Neural cell (in vitro differentiated cells): Measurements from ENCODE around the gene ATP7B. TPM values are rescaled to one million over a fixed set of nuclear protein-coding genes. Genes with fewer than 3 reads are reported as not detected.

Experiments used
- H2AFZ ChIP-seq: fragments of 200-600, 300-800 bp; sonication (generic), shearing (Covaris generic); 2 replicates; pipeline ENCODE4 v1.6.0; 2014; ENCODE audit warnings: low read depth, mild to moderate bottlenecking, antibody characterized with exemption, low read length, moderate library complexity
- H3F3A ChIP-seq: fragments of 200-600 bp; shearing (Covaris generic); 2 replicates; pipeline ENCODE4 v1.6.1; 2016; ENCODE audit warnings: mild to moderate bottlenecking, moderate library complexity, mixed read lengths, antibody characterized with exemption, low read length; ENCODE audit not compliant: insufficient read depth, poor library complexity, severe bottlenecking
- H3K27ac ChIP-seq: fragments of 200-600, 300-800 bp; sonication (generic), shearing (Covaris generic); 2 replicates; pipeline ENCODE4 v1.5.1; 2014; ENCODE audit warnings: mild to moderate bottlenecking, low read length, moderate library complexity
- H3K27me3 ChIP-seq: fragments of 300-800, 200-600 bp; sonication (generic), shearing (Covaris generic); 2 replicates; pipeline ENCODE4 v1.6.0; 2014; ENCODE audit warnings: mild to moderate bottlenecking, low read depth, low read length, moderate library complexity; ENCODE audit not compliant: insufficient read depth
- H3K36me3 ChIP-seq: fragments of 300-800, 200-600 bp; sonication (generic), shearing (Covaris generic); 2 replicates; pipeline ENCODE4 v1.5.1; 2014; ENCODE audit warnings: mild to moderate bottlenecking, antibody characterized with exemption, low read length, moderate library complexity; ENCODE audit not compliant: insufficient read depth
- H3K4me2 ChIP-seq: fragments of 300-800, 200-600 bp; sonication (generic), shearing (Covaris generic); 2 replicates; pipeline ENCODE4 v1.6.0; 2014; ENCODE audit warnings: mild to moderate bottlenecking, low read length
- H3K4me3 ChIP-seq: fragments of 300-800, 200-600 bp; sonication (generic), shearing (Covaris generic); 2 replicates; pipeline ENCODE4 v1.5.1; 2014; ENCODE audit warnings: mild to moderate bottlenecking, low read length, moderate library complexity
- H3K79me2 ChIP-seq: fragments of 200-600 bp; shearing (Covaris generic); replicated peaks from 2 replicates; pipeline ENCODE4 v1.6.0; 2014; ENCODE audit warnings: mild to moderate bottlenecking, low read length, moderate library complexity; ENCODE audit not compliant: insufficient read depth
- H3K9ac ChIP-seq: fragments of 300-800, 200-600 bp; sonication (generic), shearing (Covaris generic); 2 replicates; pipeline ENCODE4 v1.6.1; 2016; ENCODE audit warnings: mild to moderate bottlenecking, low read length, mixed read lengths
- H3K9me2 ChIP-seq: fragments of 200-600 bp; shearing (Covaris generic); 2 replicates; pipeline ENCODE4 v1.6.1; 2016; ENCODE audit warnings: mild to moderate bottlenecking, low read length, mixed read lengths; ENCODE audit not compliant: insufficient read depth
- H3K9me3 ChIP-seq: fragments of 200-600, 300-800 bp; sonication (generic), shearing (Covaris generic); 2 replicates; pipeline ENCODE4 v1.6.1; 2016; ENCODE audit warnings: mild to moderate bottlenecking, mixed run types, low read length, moderate library complexity, mixed read lengths
- H4K20me1 ChIP-seq: fragments of 200-600 bp; shearing (Covaris generic); 2 replicates; pipeline ENCODE4 v1.6.1; 2016; ENCODE audit warnings: mild to moderate bottlenecking, mixed run types; ENCODE audit not compliant: insufficient read depth
- EP300 ChIP-seq: fragments of 450-650 bp; conservative IDR thresholded peaks from 2 replicates; pipeline ENCODE4 v1.6.1; 2014; ENCODE audit warnings: antibody characterized with exemption, mild to moderate bottlenecking, moderate library complexity; ENCODE audit not compliant: poor library complexity, severe bottlenecking
- EZH2 ChIP-seq: fragments of 200-600, 300-800 bp; shearing (Covaris generic), sonication (generic); IDR thresholded peaks from 2 replicates; pipeline ENCODE4 v1.6.1; 2014; ENCODE audit warnings: antibody characterized with exemption, low read length, borderline replicate concordance, mild to moderate bottlenecking; ENCODE audit not compliant: insufficient read depth, poor library complexity, severe bottlenecking
- MXI1 ChIP-seq: fragments of 450-650 bp; conservative IDR thresholded peaks from 2 replicates; pipeline ENCODE4 v1.6.1; 2014; ENCODE audit warnings: antibody characterized with exemption, mild to moderate bottlenecking; ENCODE audit not compliant: poor library complexity, severe bottlenecking
- POLR2AphosphoS5 ChIP-seq: IDR thresholded peaks from 2 replicates; pipeline ENCODE4 v1.6.1; 2012
- RAD21 ChIP-seq: fragments of 450-650 bp; conservative IDR thresholded peaks from 2 replicates; pipeline ENCODE4 v1.6.1; 2014; ENCODE audit warnings: antibody characterized with exemption, mild to moderate bottlenecking, moderate library complexity
- SMC3 ChIP-seq: fragments of 450-650 bp; conservative IDR thresholded peaks from 2 replicates; pipeline ENCODE4 v1.6.1; 2014; ENCODE audit warnings: antibody characterized with exemption, mild to moderate bottlenecking, moderate library complexity; ENCODE audit not compliant: poor library complexity
- TAF1 ChIP-seq: IDR thresholded peaks from 2 replicates; pipeline ENCODE4 v1.6.1; 2012; ENCODE audit warnings: low read depth
- polyA plus RNA-seq: library from polyadenylated mRNA; depleted of rRNA; stranded (reverse); fragments of >200 nt; gene quantifications from 2 replicates; pipeline ENCODE4 v1.2.3, GENCODE V29; 2014
- TF ChIP-seq, protein P1 (sequence below): fragments of 450-650 bp; IDR thresholded peaks from 2 replicates; pipeline ENCODE4 v1.5.1; 2014; ENCODE audit warnings: antibody characterized with exemption, mild to moderate bottlenecking, moderate library complexity; ENCODE audit not compliant: poor library complexity, severe bottlenecking
- TF ChIP-seq, protein P2 (sequence below): IDR thresholded peaks from 2 replicates; pipeline ENCODE4 v1.6.1; 2012; ENCODE audit warnings: borderline replicate concordance

ATP7B gene
- polyA plus RNA-seq, 1 donor from 2014 or later, result 6.3 TPM

DNA sequence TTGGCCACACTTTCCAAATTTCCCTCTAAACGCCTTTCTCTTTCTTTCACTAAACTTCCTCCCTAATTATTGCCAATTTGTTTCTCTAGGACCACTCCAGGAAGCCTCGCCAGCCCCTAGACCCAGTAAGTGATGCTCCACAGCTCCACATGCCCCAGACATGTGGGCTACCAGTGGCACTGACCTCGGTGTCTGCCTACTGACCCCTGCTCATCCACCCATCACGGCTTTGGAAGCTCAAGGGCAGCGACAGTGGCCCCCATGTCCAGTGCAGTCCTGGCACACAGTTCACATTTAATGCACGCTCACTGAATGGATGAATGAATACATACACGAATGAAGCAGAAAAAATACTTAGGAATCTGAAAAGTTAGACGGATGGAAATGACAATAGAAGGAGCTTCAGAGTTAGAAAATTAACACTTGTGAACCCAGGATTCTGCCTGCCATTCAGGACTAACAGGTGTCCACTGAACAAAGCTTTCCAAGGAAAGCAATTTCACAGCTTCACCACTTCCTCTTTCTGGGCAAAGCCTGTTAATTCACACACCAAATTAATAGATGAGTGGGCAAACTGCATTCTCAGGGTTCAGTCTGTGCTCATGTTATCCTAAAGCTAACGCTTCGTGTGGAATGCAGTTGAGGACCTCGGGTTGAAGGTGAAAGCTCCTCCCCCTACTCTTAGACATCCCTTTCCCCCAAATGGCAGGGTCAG, 98.6 kb downstream of the ATP7B start:
- H3K36me3 ChIP-seq, result no peaks in the 10 kb centered on the region
- no peaks in the 10 kb centered on the region for H3K27me3 ChIP-seq
- peak overlapping the region; percentile 34 for H3K4me2 ChIP-seq
- no peaks in the 10 kb centered on the region for H3K79me2 ChIP-seq
- no peak overlapping the region for H2AFZ ChIP-seq
- no peak overlapping the region for H3K9ac ChIP-seq
- H4K20me1 ChIP-seq, result no peaks in the 10 kb centered on the region
- peak overlapping the region; percentile 46 for H3K4me3 ChIP-seq
- H3K27ac ChIP-seq, result peak overlapping the region; percentile 81
- H3F3A ChIP-seq, result no peaks in the 10 kb centered on the region
- no peaks in the 10 kb centered on the region for H3K9me3 ChIP-seq
- no peaks in the 10 kb centered on the region for H3K9me2 ChIP-seq
- TF ChIP-seq, protein P1, sequence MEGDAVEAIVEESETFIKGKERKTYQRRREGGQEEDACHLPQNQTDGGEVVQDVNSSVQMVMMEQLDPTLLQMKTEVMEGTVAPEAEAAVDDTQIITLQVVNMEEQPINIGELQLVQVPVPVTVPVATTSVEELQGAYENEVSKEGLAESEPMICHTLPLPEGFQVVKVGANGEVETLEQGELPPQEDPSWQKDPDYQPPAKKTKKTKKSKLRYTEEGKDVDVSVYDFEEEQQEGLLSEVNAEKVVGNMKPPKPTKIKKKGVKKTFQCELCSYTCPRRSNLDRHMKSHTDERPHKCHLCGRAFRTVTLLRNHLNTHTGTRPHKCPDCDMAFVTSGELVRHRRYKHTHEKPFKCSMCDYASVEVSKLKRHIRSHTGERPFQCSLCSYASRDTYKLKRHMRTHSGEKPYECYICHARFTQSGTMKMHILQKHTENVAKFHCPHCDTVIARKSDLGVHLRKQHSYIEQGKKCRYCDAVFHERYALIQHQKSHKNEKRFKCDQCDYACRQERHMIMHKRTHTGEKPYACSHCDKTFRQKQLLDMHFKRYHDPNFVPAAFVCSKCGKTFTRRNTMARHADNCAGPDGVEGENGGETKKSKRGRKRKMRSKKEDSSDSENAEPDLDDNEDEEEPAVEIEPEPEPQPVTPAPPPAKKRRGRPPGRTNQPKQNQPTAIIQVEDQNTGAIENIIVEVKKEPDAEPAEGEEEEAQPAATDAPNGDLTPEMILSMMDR, result no peak
- TF ChIP-seq, protein P2, sequence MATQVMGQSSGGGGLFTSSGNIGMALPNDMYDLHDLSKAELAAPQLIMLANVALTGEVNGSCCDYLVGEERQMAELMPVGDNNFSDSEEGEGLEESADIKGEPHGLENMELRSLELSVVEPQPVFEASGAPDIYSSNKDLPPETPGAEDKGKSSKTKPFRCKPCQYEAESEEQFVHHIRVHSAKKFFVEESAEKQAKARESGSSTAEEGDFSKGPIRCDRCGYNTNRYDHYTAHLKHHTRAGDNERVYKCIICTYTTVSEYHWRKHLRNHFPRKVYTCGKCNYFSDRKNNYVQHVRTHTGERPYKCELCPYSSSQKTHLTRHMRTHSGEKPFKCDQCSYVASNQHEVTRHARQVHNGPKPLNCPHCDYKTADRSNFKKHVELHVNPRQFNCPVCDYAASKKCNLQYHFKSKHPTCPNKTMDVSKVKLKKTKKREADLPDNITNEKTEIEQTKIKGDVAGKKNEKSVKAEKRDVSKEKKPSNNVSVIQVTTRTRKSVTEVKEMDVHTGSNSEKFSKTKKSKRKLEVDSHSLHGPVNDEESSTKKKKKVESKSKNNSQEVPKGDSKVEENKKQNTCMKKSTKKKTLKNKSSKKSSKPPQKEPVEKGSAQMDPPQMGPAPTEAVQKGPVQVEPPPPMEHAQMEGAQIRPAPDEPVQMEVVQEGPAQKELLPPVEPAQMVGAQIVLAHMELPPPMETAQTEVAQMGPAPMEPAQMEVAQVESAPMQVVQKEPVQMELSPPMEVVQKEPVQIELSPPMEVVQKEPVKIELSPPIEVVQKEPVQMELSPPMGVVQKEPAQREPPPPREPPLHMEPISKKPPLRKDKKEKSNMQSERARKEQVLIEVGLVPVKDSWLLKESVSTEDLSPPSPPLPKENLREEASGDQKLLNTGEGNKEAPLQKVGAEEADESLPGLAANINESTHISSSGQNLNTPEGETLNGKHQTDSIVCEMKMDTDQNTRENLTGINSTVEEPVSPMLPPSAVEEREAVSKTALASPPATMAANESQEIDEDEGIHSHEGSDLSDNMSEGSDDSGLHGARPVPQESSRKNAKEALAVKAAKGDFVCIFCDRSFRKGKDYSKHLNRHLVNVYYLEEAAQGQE, result no peak
- TF ChIP-seq TAF1 (no peak), SMC3 (no peak), EZH2 (no peak), EP300 (no peak), RAD21 (no peak)

DNA sequence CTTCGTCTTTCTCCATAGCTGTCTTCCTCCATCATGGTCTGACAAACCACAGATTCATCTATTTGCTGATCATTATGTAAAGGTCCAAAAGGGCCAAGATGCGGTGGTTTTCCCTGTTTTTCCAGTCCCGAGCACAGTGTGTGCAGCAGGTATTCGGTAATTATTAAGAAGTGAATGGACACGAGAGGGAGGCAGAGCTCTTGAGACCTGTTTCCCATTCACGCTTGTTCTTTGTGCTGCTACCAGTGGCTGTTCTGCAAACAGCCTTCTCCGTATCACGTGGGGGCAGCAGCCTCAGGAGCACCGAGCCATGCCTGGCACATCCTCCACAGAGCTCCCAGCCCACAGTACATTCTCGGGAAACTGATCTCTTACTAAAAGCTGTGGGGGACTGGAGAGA, 99.2 kb downstream of the ATP7B start:
- H3K9ac ChIP-seq, result no peak overlapping the region
- no peak overlapping the region for H2AFZ ChIP-seq
- no peak overlapping the region for H3K4me3 ChIP-seq
- TF ChIP-seq, protein P1, result no peak
- TF ChIP-seq POLR2AphosphoS5 (no peak), MXI1 (no peak), SMC3 (no peak)
- H3K9me2 ChIP-seq, result no peaks in the 10 kb centered on the region
- no peaks in the 10 kb centered on the region for H3K36me3 ChIP-seq
- H3K9me3 ChIP-seq, result no peaks in the 10 kb centered on the region
- no peaks in the 10 kb centered on the region for H3K79me2 ChIP-seq
- H3K4me2 ChIP-seq, result no peak overlapping the region
- H3K27ac ChIP-seq, result no peak overlapping the region
- no peaks in the 10 kb centered on the region for H4K20me1 ChIP-seq
- no peaks in the 10 kb centered on the region for H3K27me3 ChIP-seq
- H3F3A ChIP-seq, result no peaks in the 10 kb centered on the region
